Stimulated activated naive B cell treated with anti-CD40 and anti-IgM and Interleukin-4, amounts not matched to agents 10 μg/mL and 1 μg/mL and 100 μg/mL, for 72 hours (primary cell): ENCODE measurements around the gene PLCH1.

Source experiments
- ATAC-seq, 2 donors: fragments of 150-1000 bp; cut with Tn5 transposase; replicated peaks; 2 replicates each; pipeline ENCODE4 v1.10.0; 2021; ENCODE audit warnings: moderate library complexity in 1 of 2
- DNase-seq: peaks from one replicate; pipeline ENCODE4 v3.0.0; 2021
- H3K27ac Mint-ChIP-seq: one replicate; pipeline ENCODE4 v1.8.0; 2022; ENCODE audit warnings: mild to moderate bottlenecking, mixed read lengths
- H3K27me3 Mint-ChIP-seq, 2 donors: one replicate each; pipeline ENCODE4 v1.8.0; 2022; ENCODE audit warnings: mixed read lengths in 2 of 2
- H3K36me3 Mint-ChIP-seq, 2 donors: one replicate each; pipeline ENCODE4 v1.8.0; 2022; ENCODE audit warnings: mixed read lengths in 2 of 2, mild to moderate bottlenecking in 1 of 2
- H3K4me1 Mint-ChIP-seq, 2 donors: one replicate each; pipeline ENCODE4 v1.8.0; 2022; ENCODE audit warnings: mixed read lengths in 2 of 2, mild to moderate bottlenecking in 1 of 2
- H3K4me3 Mint-ChIP-seq, 2 donors: one replicate each; pipeline ENCODE4 v1.8.0; 2022; ENCODE audit warnings: mild to moderate bottlenecking in 2 of 2, mixed read lengths in 2 of 2, moderate library complexity in 1 of 2
- H3K9me3 Mint-ChIP-seq, 2 donors: one replicate each; pipeline ENCODE4 v1.8.0; 2022; ENCODE audit warnings: mixed read lengths in 2 of 2, mild to moderate bottlenecking in 1 of 2

PLCH1 gene

DNA sequence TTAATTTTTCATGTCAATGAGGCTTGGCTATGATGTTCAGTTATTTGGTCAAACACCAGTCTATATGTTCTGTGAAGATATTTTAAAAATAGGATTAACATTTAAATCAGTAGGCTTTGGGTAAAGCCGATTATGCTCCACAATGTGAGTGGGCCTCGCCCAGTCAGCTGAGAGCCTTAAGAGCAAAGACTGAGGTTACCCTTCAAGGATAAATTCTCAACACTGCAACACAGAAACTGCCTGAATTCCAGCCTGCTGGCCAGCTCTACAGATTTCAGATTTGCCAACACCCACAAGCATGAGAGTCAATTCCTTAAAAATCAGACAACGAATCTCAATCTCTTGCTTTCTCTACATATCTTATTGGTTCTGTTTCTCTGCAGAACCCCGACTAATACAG lies 188.3 kb downstream of the PLCH1 start:
- no peak for ATAC-seq
- no peaks in the 10 kb centered on the region for H3K9me3 Mint-ChIP-seq

DNA sequence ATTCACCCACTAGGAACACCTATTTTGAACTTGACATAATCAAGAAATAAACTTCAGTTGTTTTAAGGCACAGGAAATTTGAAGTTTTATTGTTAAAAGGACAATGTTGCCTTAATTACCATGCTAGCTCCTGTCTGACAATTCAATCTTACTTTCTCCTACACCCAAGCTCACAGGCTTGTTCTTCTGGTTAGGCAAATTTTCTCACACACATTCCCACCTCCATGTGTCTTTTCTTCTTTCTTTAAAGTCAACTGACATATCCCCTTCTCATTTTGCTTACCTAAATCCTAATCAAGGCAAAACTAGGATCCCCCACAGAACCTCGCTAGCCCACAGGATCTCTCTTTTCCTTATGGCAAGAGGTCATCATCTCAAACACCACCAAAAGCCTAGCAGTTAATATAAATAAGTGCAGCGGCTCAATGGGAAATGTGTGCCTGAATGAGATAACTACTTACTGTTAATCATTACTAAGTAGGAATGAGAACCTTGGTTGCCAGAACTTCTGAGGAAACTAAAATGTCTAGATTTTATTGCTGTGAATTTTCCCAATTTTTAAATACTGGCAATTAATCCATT lies 189.3 kb downstream of the PLCH1 start:
- H3K27me3 Mint-ChIP-seq = no peaks in the 10 kb centered on the region
- H3K27ac Mint-ChIP-seq = peak overlapping the region; percentile 10
- peaks cover 20 to 34% of the 10 kb centered on the region in 2 donors for H3K4me1 Mint-ChIP-seq
- no peaks in the 10 kb centered on the region for H3K9me3 Mint-ChIP-seq
- DNase-seq (no peak), ATAC-seq (no peak)
- H3K36me3 Mint-ChIP-seq = no peaks in the 10 kb centered on the region
- peak overlapping the region in 1 of 2 donors; percentile 8 for H3K4me3 Mint-ChIP-seq

More for the DNA sequence above, 188.3 kb downstream of the PLCH1 start:
- Mint-ChIP-seq H3K4me1 (peaks cover 20 to 34% of the 10 kb centered on the region in 2 donors), H3K27me3 (no peaks in the 10 kb centered on the region), H3K4me3 (no peak overlapping the region), H3K27ac (no peak overlapping the region), H3K36me3 (no peaks in the 10 kb centered on the region)
- no peak for DNase-seq

DNA sequence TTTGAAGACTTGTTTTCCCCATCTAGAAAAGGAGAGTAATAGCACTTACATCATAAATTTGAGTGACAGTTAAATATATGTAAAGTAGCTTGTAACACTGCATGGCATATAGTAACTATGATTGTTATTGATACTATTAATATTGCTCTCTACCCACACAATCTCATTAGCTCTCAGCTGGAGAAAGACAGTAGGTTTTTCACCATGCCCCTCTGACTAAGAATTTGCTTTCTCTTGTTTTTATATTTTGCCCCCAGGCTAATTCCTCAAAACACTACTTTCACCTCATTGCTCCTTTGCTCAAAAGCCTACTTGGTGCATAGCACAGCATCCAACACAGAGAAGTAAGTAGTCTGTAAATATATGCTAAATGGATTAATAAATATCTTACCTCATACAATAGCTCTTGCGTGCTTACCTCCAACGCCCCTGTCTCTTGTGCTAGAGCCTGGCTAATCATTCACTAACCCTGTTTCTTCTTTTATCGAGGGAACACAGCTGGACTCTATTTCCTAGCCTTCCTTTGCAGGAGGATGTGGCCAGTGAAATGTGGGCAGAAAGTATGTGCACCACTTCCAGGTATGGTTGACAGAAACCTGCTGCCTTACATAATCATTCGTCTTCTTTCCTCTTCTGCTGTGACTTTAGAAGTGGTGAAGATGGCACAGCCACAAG lies 190.0 kb downstream of the PLCH1 start:
- H3K27me3 Mint-ChIP-seq = no peaks in the 10 kb centered on the region
- no peaks in the 10 kb centered on the region for H3K36me3 Mint-ChIP-seq
- peak overlapping the region; percentile 10 for H3K27ac Mint-ChIP-seq
- peak; percentile 23 for DNase-seq
- H3K9me3 Mint-ChIP-seq = no peaks in the 10 kb centered on the region
- peaks cover 21 to 35% of the 10 kb centered on the region in 2 donors for H3K4me1 Mint-ChIP-seq
- peak overlapping the region in 1 of 2 donors; percentile 2 for H3K4me3 Mint-ChIP-seq
- ATAC-seq = peak; percentile 66 to 76

DNA sequence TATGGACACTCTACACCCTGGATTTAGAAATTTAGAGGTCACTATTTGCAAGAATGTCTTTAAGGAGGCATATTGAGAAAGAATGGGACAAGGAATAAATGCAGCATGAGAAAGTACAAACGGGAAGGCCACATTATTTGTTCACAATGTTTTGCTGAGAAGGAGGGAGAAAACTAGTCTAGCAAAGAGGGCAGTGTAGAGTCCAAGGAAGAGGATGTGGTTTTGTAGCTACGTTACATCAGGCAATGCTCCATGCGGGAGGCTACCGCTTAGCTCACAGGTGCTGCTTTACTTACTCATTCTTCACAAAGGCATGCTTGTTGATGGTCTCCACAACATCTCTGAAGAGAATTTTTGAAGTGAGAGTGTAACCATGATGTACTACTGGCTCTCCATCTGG lies 191.1 kb downstream of the PLCH1 start:
- Mint-ChIP-seq H3K9me3 (no peaks in the 10 kb centered on the region), H3K27ac (peak overlapping the region; percentile 68), H3K4me3 (peak overlapping the region; percentile 3 to 23), H3K36me3 (no peaks in the 10 kb centered on the region), H3K27me3 (no peaks in the 10 kb centered on the region), H3K4me1 (peaks cover 27 to 46% of the 10 kb centered on the region in 2 donors)
- peak; percentile 44 to 69 for ATAC-seq
- peak; percentile 21 for DNase-seq

DNA sequence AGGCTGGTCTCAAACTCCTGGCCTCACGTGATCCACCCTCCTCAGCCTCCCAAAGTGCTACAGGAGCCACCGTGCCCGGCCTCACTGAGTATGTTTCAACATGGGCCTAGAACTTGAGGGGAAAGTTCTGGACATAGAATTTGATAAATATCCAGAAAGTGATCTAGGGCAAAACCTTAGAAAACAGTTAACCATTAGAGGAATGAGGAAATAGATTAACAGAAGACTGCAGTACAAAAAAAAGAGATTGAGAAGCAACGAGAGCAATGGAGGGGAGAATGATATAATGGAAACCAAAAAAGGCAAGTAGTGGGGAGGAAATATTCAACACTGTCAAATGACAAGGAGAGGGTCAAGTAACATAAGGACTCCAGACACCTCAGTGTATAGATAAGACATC lies 191.5 kb downstream of the PLCH1 start:
- Mint-ChIP-seq H3K4me3 (no peak overlapping the region), H3K9me3 (no peaks in the 10 kb centered on the region), H3K36me3 (no peaks in the 10 kb centered on the region), H3K27ac (peak overlapping the region; percentile 49), H3K27me3 (no peaks in the 10 kb centered on the region), H3K4me1 (peaks cover 28 to 50% of the 10 kb centered on the region in 2 donors)
- DNase-seq = no peak
- ATAC-seq = no peak

DNA sequence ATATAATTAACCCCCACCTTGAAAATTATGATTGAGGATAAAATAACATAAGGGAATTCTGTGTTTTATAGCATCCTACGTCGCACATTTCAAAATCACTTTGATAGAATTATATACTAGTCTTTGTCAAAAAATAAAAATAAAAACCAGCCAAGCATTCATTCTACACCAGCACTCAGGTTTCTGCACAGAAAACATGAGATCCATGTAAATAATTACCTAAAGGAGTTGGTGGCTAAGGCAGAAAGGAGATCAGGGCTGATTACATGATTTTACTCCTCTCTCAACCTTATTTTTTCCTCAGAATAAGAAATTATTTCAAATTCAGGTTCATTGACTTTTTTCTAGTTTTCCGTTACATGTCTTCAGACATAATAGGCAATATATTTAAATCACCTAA lies 194.5 kb downstream of the PLCH1 start:
- Mint-ChIP-seq H3K36me3 (no peaks in the 10 kb centered on the region), H3K9me3 (peaks cover 0 to 2% of the 10 kb centered on the region in 2 donors), H3K27me3 (no peaks in the 10 kb centered on the region), H3K27ac (no peak overlapping the region), H3K4me1 (peaks cover 29 to 49% of the 10 kb centered on the region in 2 donors), H3K4me3 (no peak overlapping the region)
- DNase-seq (no peak), ATAC-seq (no peak)

DNA sequence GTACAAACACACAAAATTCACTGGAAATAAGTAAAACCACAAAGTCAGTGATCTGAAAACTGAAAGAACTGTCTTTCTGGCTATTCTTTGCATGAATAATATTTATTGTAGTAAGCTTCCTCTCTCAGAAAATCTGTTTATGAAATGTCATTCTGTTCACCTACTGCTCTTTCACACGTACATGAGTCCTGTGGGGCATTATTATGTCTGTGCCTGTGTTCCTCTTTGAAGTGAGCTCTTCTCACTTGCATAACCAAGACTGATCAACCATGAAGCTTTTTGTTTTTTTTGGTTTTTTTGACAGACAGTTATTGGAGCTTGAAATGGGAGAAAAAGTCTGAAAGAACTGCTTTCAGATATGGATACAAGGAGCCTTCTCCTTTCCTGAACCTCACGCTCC lies 195.8 kb downstream of the PLCH1 start:
- Mint-ChIP-seq H3K4me3 (peak overlapping the region; percentile 1 to 6), H3K27ac (peak overlapping the region; percentile 2), H3K4me1 (peaks cover 24 to 36% of the 10 kb centered on the region in 2 donors)

DNA sequence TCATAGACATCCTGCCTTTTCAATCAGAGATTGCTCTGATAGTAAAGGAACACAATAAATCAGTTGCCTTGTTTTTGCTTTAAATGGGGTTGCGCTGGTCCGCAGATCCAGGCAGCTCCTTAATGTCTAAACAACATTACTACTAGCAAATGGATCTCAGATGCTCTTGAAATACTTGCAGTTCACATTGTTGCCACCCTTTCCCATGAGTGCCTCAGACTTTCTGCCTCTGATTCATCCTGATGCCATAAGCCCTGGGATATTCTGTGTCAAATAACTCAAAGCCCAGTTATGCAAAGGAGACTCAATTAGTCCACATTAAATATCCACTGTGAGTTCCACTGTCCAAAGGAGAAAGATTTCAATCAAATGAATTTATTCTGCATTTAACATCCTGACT lies 196.7 kb downstream of the PLCH1 start:
- ATAC-seq = no peak
- Mint-ChIP-seq H3K9me3 (peaks cover under 1 to 2% of the 10 kb centered on the region in 2 donors), H3K27me3 (no peaks in the 10 kb centered on the region), H3K27ac (no peak overlapping the region), H3K36me3 (no peaks in the 10 kb centered on the region), H3K4me3 (no peak overlapping the region), H3K4me1 (peaks cover 17 to 27% of the 10 kb centered on the region in 2 donors)
- DNase-seq = no peak

More for the DNA sequence above, 195.8 kb downstream of the PLCH1 start:
- ATAC-seq (peak; percentile 97 to 98), DNase-seq (peak; percentile 34)
- Mint-ChIP-seq H3K9me3 (peaks cover 0 to 2% of the 10 kb centered on the region in 2 donors), H3K27me3 (no peaks in the 10 kb centered on the region), H3K36me3 (no peaks in the 10 kb centered on the region)

DNA sequence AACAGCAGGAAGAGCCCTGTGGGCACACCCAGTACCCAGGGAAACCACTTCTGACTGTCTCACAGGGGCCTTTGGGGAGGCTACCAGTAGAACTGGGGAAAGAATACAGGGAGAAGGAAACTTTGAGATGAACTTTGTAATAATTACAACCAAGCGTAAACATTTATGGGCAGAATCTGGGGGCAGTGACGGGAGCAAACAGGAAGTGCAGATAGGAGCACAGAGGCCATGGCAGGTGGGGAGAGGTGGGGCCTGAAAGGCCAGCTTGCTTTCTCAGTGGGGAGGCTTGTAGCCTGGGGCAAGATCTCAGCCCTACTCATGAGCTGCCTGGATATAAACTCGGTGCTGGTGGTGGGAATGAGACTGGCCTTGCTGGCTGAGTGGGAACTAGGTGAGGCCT lies 209.8 kb downstream of the PLCH1 start:
- H3K27ac Mint-ChIP-seq = no peak overlapping the region
- H3K9me3 Mint-ChIP-seq = peaks cover 27 to 31% of the 10 kb centered on the region in 2 donors

DNA sequence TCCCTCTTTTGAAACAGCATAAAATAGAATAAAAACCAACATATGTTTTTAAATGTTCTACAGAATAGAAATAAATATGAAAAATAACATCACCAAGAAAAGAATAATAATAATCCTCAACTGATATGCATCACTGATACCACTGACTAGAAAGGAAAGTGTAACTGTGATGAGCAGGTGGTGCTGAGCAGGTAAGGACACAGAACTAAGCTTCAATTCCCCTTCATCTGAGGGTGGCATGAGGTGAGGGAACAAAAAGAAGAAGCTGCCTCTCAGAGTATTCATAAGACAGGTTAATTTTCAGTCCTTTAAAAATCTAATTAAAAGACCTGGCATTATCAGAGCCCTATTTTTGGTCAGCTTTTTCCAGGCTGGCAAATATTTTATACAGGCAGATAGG lies 216.3 kb downstream of the PLCH1 start:
- peaks cover 0 to 6% of the 10 kb centered on the region in 2 donors for H3K4me1 Mint-ChIP-seq
- peaks cover 8 to 14% of the 10 kb centered on the region in 2 donors for H3K9me3 Mint-ChIP-seq
- H3K36me3 Mint-ChIP-seq = peaks cover 4 to 5% of the 10 kb centered on the region in 2 donors
- DNase-seq = no peak
- H3K27me3 Mint-ChIP-seq = peaks cover 0 to 7% of the 10 kb centered on the region in 2 donors
- no peak overlapping the region for H3K27ac Mint-ChIP-seq
- ATAC-seq = peak; percentile 54 to 59
- no peak overlapping the region for H3K4me3 Mint-ChIP-seq

More for the DNA sequence above, 209.8 kb downstream of the PLCH1 start:
- ATAC-seq = no peak
- H3K36me3 Mint-ChIP-seq = peaks cover 9 to 17% of the 10 kb centered on the region in 2 donors
- peaks cover under 1 to 9% of the 10 kb centered on the region in 2 donors for H3K4me1 Mint-ChIP-seq
- DNase-seq = no peak
- peaks cover 4 to 7% of the 10 kb centered on the region in 2 donors for H3K27me3 Mint-ChIP-seq
- H3K4me3 Mint-ChIP-seq = no peak overlapping the region

DNA sequence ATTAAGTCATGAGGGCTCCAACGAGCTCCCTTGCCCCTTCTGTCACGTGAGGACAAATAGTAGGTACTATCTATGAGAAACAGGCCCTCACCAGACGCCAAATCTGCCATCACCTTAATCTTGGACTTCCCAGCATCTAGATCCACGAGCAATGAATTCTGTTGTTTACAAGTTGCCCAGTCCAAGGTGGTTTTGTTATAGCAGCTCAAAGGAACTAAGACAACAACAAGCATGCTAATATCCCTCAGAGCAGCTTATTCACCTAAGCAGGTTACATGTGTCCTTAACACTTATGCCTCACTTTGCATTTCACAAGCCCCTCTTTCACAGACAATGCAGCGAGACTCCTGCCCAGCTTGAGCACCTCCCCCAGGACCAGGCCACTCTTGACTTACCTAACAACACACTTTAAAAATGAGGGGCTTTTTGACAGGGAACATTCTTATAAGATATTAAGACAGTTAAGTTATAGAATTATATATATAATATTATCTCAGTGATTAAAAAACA lies 219.5 kb downstream of the PLCH1 start:
- Mint-ChIP-seq H3K9me3 (peaks cover under 1 to 1% of the 10 kb centered on the region in 2 donors), H3K27ac (no peak overlapping the region), H3K36me3 (peaks cover 0 to under 1% of the 10 kb centered on the region in 2 donors), H3K27me3 (no peaks in the 10 kb centered on the region), H3K4me3 (no peak overlapping the region), H3K4me1 (peaks cover under 1 to 11% of the 10 kb centered on the region in 2 donors)
- ATAC-seq (no peak), DNase-seq (no peak)

DNA sequence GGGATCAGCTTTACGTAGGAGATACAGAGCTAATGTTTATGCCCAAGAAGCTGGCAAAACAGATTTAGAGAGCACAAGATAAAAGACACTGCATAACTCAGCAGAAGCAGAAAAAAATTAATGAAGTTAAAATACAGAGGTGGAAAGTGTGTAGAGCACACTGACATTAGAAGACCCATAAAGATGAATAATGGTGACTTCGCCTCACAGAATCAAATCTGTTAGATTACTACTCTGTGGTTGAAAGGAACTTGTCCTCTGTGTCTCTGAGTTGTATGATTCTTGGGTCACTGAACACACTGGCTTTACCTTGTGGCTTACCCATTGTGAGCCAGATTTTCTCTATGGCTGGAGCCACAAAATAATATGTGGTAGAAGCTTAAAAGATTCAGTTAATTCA lies 224.4 kb downstream of the PLCH1 start:
- peaks cover 5% of the 10 kb centered on the region in 2 donors for H3K27me3 Mint-ChIP-seq
- ATAC-seq (peak in 1 of 2 donors; percentile 39), DNase-seq (no peak)
- peaks cover 18 to 36% of the 10 kb centered on the region in 2 donors for H3K4me1 Mint-ChIP-seq
- no peak overlapping the region for H3K27ac Mint-ChIP-seq
- peaks cover 0 to 1% of the 10 kb centered on the region in 2 donors for H3K9me3 Mint-ChIP-seq
- no peak overlapping the region for H3K4me3 Mint-ChIP-seq
- no peaks in the 10 kb centered on the region for H3K36me3 Mint-ChIP-seq

DNA sequence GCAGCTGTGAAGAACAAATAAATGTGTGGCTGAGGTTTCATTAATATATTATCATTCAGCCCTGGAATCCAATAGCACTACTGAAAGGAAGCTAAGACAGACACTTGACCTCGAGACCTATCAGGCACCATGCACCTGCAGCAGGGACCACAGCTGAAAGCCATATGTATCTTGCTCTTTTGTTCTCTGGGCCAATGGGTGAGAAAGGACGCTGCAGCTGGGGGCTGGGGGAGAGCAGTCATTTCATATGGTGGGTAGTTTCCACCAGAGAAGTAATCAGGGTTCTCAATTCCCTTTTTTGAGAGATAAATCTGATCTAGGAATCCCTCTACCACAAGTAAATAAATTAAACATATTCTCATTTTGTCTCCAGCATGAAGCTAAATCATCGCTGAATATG lies 225.8 kb downstream of the PLCH1 start:
- Mint-ChIP-seq H3K4me3 (no peak overlapping the region), H3K4me1 (peaks cover 18 to 33% of the 10 kb centered on the region in 2 donors), H3K27ac (no peak overlapping the region), H3K36me3 (no peaks in the 10 kb centered on the region), H3K27me3 (peaks cover 5% of the 10 kb centered on the region in 2 donors), H3K9me3 (peaks cover 0 to 1% of the 10 kb centered on the region in 2 donors)
- DNase-seq (peak; percentile 49), ATAC-seq (peak; percentile 96 to 97)

DNA sequence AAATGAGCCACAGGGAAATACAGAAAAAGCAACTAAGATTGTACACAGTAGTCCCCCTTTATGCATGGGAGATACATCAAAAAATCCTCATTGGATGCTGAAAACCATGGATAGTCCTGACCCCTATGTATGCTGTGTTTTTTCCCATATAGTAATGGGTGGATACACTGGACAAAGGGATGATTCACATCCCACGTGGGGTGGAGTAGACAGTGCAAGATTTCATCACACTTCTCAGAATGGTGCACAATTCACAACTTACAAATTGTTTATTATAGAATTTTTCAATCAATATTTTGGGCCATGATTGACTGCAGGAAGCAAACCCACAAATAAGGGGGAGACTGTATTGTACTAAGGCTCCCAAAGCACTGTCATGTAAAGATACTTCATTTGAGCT lies 227.0 kb downstream of the PLCH1 start:
- H3K27ac Mint-ChIP-seq = no peak overlapping the region
- peaks cover 0 to 1% of the 10 kb centered on the region in 2 donors for H3K9me3 Mint-ChIP-seq
- peaks cover 18 to 30% of the 10 kb centered on the region in 2 donors for H3K4me1 Mint-ChIP-seq
- no peak for ATAC-seq
- no peak for DNase-seq
- no peaks in the 10 kb centered on the region for H3K36me3 Mint-ChIP-seq
- no peak overlapping the region for H3K4me3 Mint-ChIP-seq
- peaks cover 5% of the 10 kb centered on the region in 2 donors for H3K27me3 Mint-ChIP-seq

DNA sequence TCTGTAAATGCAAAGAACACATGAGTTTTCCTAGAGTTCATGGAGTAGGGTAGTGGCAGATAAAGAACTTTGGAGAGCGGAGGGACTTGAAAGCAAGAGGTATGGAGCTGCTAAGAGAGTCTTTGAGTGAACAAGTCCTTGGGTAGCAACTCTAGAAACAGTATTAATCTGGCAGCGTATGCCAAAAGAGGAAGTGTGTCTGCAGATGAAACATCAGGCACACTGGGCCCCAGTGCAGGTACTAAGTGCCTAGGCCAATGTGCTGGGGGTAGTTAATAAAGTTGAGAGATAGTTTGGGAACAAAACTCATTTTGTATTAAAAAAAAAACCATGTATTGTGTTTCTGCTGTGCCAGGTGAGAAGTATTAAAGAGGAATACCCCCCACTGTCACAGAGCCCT lies 228.4 kb downstream of the PLCH1 start:
- H3K4me3 Mint-ChIP-seq = no peak overlapping the region
- DNase-seq = no peak
- ATAC-seq = no peak
- H3K4me1 Mint-ChIP-seq = peaks cover 18 to 30% of the 10 kb centered on the region in 2 donors
- H3K27me3 Mint-ChIP-seq = peaks cover 5 to 11% of the 10 kb centered on the region in 2 donors
- no peaks in the 10 kb centered on the region for H3K36me3 Mint-ChIP-seq
- H3K27ac Mint-ChIP-seq = no peak overlapping the region
- H3K9me3 Mint-ChIP-seq = peaks cover 4 to 6% of the 10 kb centered on the region in 2 donors
